ENCODE measurements around the gene MEIS2.

GRCh38 chr15:36843822-36844221 lies 256.5 kb downstream of the MEIS2 start:
- TF ChIP-seq, protein P1, sequence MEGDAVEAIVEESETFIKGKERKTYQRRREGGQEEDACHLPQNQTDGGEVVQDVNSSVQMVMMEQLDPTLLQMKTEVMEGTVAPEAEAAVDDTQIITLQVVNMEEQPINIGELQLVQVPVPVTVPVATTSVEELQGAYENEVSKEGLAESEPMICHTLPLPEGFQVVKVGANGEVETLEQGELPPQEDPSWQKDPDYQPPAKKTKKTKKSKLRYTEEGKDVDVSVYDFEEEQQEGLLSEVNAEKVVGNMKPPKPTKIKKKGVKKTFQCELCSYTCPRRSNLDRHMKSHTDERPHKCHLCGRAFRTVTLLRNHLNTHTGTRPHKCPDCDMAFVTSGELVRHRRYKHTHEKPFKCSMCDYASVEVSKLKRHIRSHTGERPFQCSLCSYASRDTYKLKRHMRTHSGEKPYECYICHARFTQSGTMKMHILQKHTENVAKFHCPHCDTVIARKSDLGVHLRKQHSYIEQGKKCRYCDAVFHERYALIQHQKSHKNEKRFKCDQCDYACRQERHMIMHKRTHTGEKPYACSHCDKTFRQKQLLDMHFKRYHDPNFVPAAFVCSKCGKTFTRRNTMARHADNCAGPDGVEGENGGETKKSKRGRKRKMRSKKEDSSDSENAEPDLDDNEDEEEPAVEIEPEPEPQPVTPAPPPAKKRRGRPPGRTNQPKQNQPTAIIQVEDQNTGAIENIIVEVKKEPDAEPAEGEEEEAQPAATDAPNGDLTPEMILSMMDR (conservative IDR thresholded peaks at IDR 0.05; ENCODE audit: low read depth in 2 of 2): no peak
- TF ChIP-seq EZH2 (IDR thresholded peaks at IDR 0.05; ENCODE audit: low read depth, unreplicated experiment) (no peak), POLR2AphosphoS5 (IDR thresholded peaks at IDR 0.05; ENCODE audit: low read depth) (no peak)
